ENCODE data around the gene SFTPD. TPM values are rescaled to one million over a fixed set of nuclear protein-coding genes. Genes with fewer than 3 reads are reported as not detected.
A peak's percentile ranks its signal among the peaks of the same experiment; 100 is the strongest.

The SFTPD gene
- total RNA-seq, 2 donors from 2014 or later: not detected

- H3K9me3 Mint-ChIP-seq: no peaks in the 10 kb centered on the region
- no peak for ATAC-seq (replicated peaks in 1 of 2)
Measured at GRCh38 chr10:79941146-79941545, 7.8 kb downstream of the SFTPD start.

GRCh38 chr10:79940431-79940830 lies 8.5 kb downstream of the SFTPD start:
- ATAC-seq (replicated peaks in 1 of 2): no peak
- H3K9me3 Mint-ChIP-seq: no peaks in the 10 kb centered on the region
- DNase-seq: no peak
- no peaks in the 10 kb centered on the region for H3K36me3 Mint-ChIP-seq (ENCODE audit: insufficient read depth in 2 of 2)
- H3K27me3 Mint-ChIP-seq (ENCODE audit: low read depth): peaks cover 8% of the 10 kb centered on the region
- H3K4me3 Mint-ChIP-seq: no peak overlapping the region
- H3K4me1 Mint-ChIP-seq (ENCODE audit: low read depth): peaks cover 13% of the 10 kb centered on the region
- H3K27ac Mint-ChIP-seq: no peak overlapping the region

More at GRCh38 chr10:79941146-79941545, 7.8 kb downstream of the SFTPD start:
- Mint-ChIP-seq H3K36me3 (ENCODE audit: insufficient read depth in 2 of 2) (no peaks in the 10 kb centered on the region), H3K27ac (no peak overlapping the region), H3K27me3 (ENCODE audit: low read depth) (peaks cover 8% of the 10 kb centered on the region), H3K4me1 (ENCODE audit: low read depth) (peaks cover 13% of the 10 kb centered on the region), H3K4me3 (no peak overlapping the region)
- DNase-seq: no peak

GRCh38 chr10:79939969-79940368 lies 8.9 kb downstream of the SFTPD start:
- H3K36me3 Mint-ChIP-seq (ENCODE audit: insufficient read depth in 2 of 2): no peaks in the 10 kb centered on the region
- no peak for ATAC-seq (replicated peaks in 1 of 2)
- H3K4me1 Mint-ChIP-seq (ENCODE audit: low read depth): peaks cover 13% of the 10 kb centered on the region
- no peak for DNase-seq
- no peaks in the 10 kb centered on the region for H3K9me3 Mint-ChIP-seq
- H3K27me3 Mint-ChIP-seq (ENCODE audit: low read depth): peaks cover 8% of the 10 kb centered on the region
- no peak overlapping the region for H3K4me3 Mint-ChIP-seq
- H3K27ac Mint-ChIP-seq: no peak overlapping the region

GRCh38 chr10:79938728-79939406 lies 10.0 kb downstream of the SFTPD start:
- peak; percentile 13 to 29 for ATAC-seq (replicated peaks in 1 of 2)
- no peak for DNase-seq
- Mint-ChIP-seq H3K9me3 (no peaks in the 10 kb centered on the region), H3K4me3 (no peak overlapping the region), H3K27me3 (ENCODE audit: low read depth) (peaks cover 8% of the 10 kb centered on the region), H3K4me1 (ENCODE audit: low read depth) (peaks cover 13% of the 10 kb centered on the region), H3K27ac (no peak overlapping the region), H3K36me3 (ENCODE audit: insufficient read depth in 2 of 2) (no peaks in the 10 kb centered on the region)

GRCh38 chr10:79937701-79938151 lies 11.2 kb downstream of the SFTPD start:
- no peak for DNase-seq
- H3K27ac Mint-ChIP-seq: no peak overlapping the region
- H3K4me3 Mint-ChIP-seq: no peak overlapping the region
- H3K27me3 Mint-ChIP-seq (ENCODE audit: low read depth): peaks cover 8% of the 10 kb centered on the region
- ATAC-seq (replicated peaks in 1 of 2): no peak
- no peaks in the 10 kb centered on the region for H3K36me3 Mint-ChIP-seq (ENCODE audit: insufficient read depth in 2 of 2)
- H3K9me3 Mint-ChIP-seq: no peaks in the 10 kb centered on the region
- peaks cover 13% of the 10 kb centered on the region for H3K4me1 Mint-ChIP-seq (ENCODE audit: low read depth)

GRCh38 chr10:79936625-79937615 lies 12.0 kb downstream of the SFTPD start:
- H3K9me3 Mint-ChIP-seq: no peaks in the 10 kb centered on the region
- peaks cover 8% of the 10 kb centered on the region for H3K27me3 Mint-ChIP-seq (ENCODE audit: low read depth)
- DNase-seq (no peak), ATAC-seq (replicated peaks in 1 of 2) (no peak)
- no peaks in the 10 kb centered on the region for H3K36me3 Mint-ChIP-seq (ENCODE audit: insufficient read depth in 2 of 2)
- no peak overlapping the region for H3K27ac Mint-ChIP-seq
- H3K4me1 Mint-ChIP-seq (ENCODE audit: low read depth): peaks cover 13% of the 10 kb centered on the region
- H3K4me3 Mint-ChIP-seq: no peak overlapping the region

GRCh38 chr10:79933961-79934360 lies 14.9 kb downstream of the SFTPD start:
- H3K4me3 Mint-ChIP-seq: no peak overlapping the region
- H3K9me3 Mint-ChIP-seq: no peaks in the 10 kb centered on the region
- peaks cover 26% of the 10 kb centered on the region for H3K27me3 Mint-ChIP-seq (ENCODE audit: low read depth)
- peaks cover 14% of the 10 kb centered on the region for H3K4me1 Mint-ChIP-seq (ENCODE audit: low read depth)
- ATAC-seq (replicated peaks in 1 of 2) (no peak), DNase-seq (no peak)
- no peak overlapping the region for H3K27ac Mint-ChIP-seq
- H3K36me3 Mint-ChIP-seq (ENCODE audit: insufficient read depth in 2 of 2): no peaks in the 10 kb centered on the region

- H3K27ac Mint-ChIP-seq: no peak overlapping the region
- H3K27me3 Mint-ChIP-seq (ENCODE audit: low read depth): peaks cover 26% of the 10 kb centered on the region
- ATAC-seq (replicated peaks in 1 of 2) (no peak), DNase-seq (no peak)
- peaks cover 6% of the 10 kb centered on the region for H3K4me1 Mint-ChIP-seq (ENCODE audit: low read depth)
- H3K36me3 Mint-ChIP-seq (ENCODE audit: insufficient read depth in 2 of 2): no peaks in the 10 kb centered on the region
- no peaks in the 10 kb centered on the region for H3K9me3 Mint-ChIP-seq
- no peak overlapping the region for H3K4me3 Mint-ChIP-seq
Measured at GRCh38 chr10:79932841-79933379, 16.0 kb downstream of the SFTPD start.

- DNase-seq (no peak), ATAC-seq (replicated peaks in 1 of 2) (no peak)
- H3K9me3 Mint-ChIP-seq: no peaks in the 10 kb centered on the region
- peaks cover 26% of the 10 kb centered on the region for H3K27me3 Mint-ChIP-seq (ENCODE audit: low read depth)
- no peaks in the 10 kb centered on the region for H3K36me3 Mint-ChIP-seq (ENCODE audit: insufficient read depth in 2 of 2)
- H3K4me1 Mint-ChIP-seq (ENCODE audit: low read depth): peaks cover 6% of the 10 kb centered on the region
- no peak overlapping the region for H3K27ac Mint-ChIP-seq
- H3K4me3 Mint-ChIP-seq: no peak overlapping the region
Measured at GRCh38 chr10:79932307-79932706, 16.6 kb downstream of the SFTPD start.

GRCh38 chr10:79930751-79931150 lies 18.2 kb downstream of the SFTPD start:
- H3K27ac Mint-ChIP-seq: no peak overlapping the region
- H3K27me3 Mint-ChIP-seq (ENCODE audit: low read depth): peaks cover 18% of the 10 kb centered on the region
- DNase-seq (no peak), ATAC-seq (replicated peaks in 1 of 2) (no peak)
- no peak overlapping the region for H3K4me3 Mint-ChIP-seq
- H3K36me3 Mint-ChIP-seq (ENCODE audit: insufficient read depth in 2 of 2): no peaks in the 10 kb centered on the region
- H3K9me3 Mint-ChIP-seq: no peaks in the 10 kb centered on the region
- peaks cover 6% of the 10 kb centered on the region for H3K4me1 Mint-ChIP-seq (ENCODE audit: low read depth)

- no peak for DNase-seq
Measured at GRCh38 chr10:79930267-79930666, 18.6 kb downstream of the SFTPD start.

GRCh38 chr10:79929409-79929904 lies 19.4 kb downstream of the SFTPD start:
- H3K27me3 Mint-ChIP-seq (ENCODE audit: low read depth): peaks cover 18% of the 10 kb centered on the region
- no peaks in the 10 kb centered on the region for H3K36me3 Mint-ChIP-seq (ENCODE audit: insufficient read depth in 2 of 2)
- H3K4me3 Mint-ChIP-seq: no peak overlapping the region
- DNase-seq (peak; percentile 80 to 83), ATAC-seq (replicated peaks in 1 of 2) (peak; percentile 92 to 93)
- H3K4me1 Mint-ChIP-seq (ENCODE audit: low read depth): peaks cover 6% of the 10 kb centered on the region
- no peak overlapping the region for H3K27ac Mint-ChIP-seq
- no peaks in the 10 kb centered on the region for H3K9me3 Mint-ChIP-seq

More at GRCh38 chr10:79930267-79930666, 18.6 kb downstream of the SFTPD start:
- Mint-ChIP-seq H3K36me3 (ENCODE audit: insufficient read depth in 2 of 2) (no peaks in the 10 kb centered on the region), H3K27me3 (ENCODE audit: low read depth) (peaks cover 18% of the 10 kb centered on the region), H3K4me1 (ENCODE audit: low read depth) (peaks cover 6% of the 10 kb centered on the region), H3K27ac (no peak overlapping the region), H3K9me3 (no peaks in the 10 kb centered on the region), H3K4me3 (no peak overlapping the region)
- no peak for ATAC-seq (replicated peaks in 1 of 2)

All from activated T-cell treated with anti-CD3 and anti-CD28 coated beads, Interleukin-2, amount 50 U/mL, for 72 hours (primary cell).